Measurements from ENCODE around the gene SMAD7. TPM values are rescaled to one million over a fixed set of nuclear protein-coding genes. Genes with fewer than 3 reads are reported as not detected.
A peak's percentile ranks its signal among the peaks of the same experiment; 100 is the strongest.

SMAD7 gene, protein sequence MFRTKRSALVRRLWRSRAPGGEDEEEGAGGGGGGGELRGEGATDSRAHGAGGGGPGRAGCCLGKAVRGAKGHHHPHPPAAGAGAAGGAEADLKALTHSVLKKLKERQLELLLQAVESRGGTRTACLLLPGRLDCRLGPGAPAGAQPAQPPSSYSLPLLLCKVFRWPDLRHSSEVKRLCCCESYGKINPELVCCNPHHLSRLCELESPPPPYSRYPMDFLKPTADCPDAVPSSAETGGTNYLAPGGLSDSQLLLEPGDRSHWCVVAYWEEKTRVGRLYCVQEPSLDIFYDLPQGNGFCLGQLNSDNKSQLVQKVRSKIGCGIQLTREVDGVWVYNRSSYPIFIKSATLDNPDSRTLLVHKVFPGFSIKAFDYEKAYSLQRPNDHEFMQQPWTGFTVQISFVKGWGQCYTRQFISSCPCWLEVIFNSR
- total RNA-seq: 10 to 100 TPM; 13.6 to 14.4 TPM

DNA sequence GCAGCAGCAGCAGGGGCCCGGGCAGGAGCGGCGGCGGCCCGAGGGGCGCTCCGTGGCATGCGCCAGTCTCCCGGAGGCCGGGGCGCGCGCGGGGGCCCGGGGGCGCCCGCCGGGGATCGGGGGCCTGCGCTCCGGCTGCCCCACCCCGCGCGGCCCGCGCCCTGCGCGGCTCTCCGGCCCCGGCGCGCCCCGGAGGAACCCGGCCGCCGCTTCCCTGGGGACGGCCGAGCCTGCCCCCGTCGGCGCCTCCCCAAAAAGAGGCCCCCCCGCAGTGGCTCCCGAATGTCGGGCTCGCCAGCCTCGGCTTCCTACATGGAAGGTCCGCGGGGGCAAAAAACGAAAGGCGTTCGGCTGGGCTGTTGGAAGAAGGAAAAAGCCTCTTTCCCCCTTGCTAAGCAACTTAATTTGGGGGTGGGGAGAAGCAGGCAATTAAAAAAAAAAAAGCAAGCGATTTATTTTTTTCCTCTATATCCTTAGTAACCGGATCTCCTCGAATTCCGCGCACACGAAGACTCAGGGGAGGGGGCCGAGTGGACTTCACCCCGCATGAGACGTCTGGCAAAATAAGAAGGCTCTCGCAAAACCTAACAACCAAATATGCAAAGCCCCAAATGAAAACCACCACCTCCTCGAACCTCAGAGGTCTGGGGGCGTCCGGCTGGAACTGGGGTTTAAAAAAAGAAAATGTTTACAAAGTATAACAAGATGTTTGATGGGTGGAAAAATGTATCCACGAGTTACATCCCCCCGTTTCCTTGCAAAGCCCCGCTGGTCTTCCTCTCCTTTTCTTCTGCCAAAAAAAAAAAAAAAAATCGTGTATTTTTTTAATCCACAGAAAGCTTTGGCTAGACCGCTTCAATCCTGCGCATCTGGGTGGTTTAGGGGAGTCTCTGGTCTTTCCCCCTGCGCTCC is at the start of gene SMAD7:
Gene SMAD7 (minus strand): TSS at position 430 of the 912 bp plus-strand sequence. CDS start 541 bp downstream, outside the sequence.
- ChIA-PET CTCF (interaction anchor here (0.7 to 2.1 kb wide), 6 partner anchors 9 to 228 kb away, joined by 3 to 7 read pairs (median 4); no protein-coding TSS in a partner anchor), POLR2A (interaction anchor here (0.7 to 4.0 kb wide), 7 partner anchors 10 to 117 kb away, joined by 3 to 24 read pairs (median 7); no protein-coding TSS in a partner anchor)
- Mint-ChIP-seq H3K4me3 (peak within 1 kb of the TSS; percentile 91), H3K27me3 (no peaks in the 10 kb centered on the region), H3K4me1 (ENCODE audit: low read depth) (peaks cover 35% of the 10 kb centered on the region), H3K9me3 (no peaks in the 10 kb centered on the region), H3K27ac (peak within 1 kb of the TSS; percentile 80), H3K36me3 (peaks cover 21% of the 10 kb centered on the region)
- no peak for DNase-seq
- intact Hi-C loops (cut with micrococcal nuclease): loop anchor here (1.0 kb wide), 1 partner anchor 116 kb away; no protein-coding TSS in a partner anchor

DNA sequence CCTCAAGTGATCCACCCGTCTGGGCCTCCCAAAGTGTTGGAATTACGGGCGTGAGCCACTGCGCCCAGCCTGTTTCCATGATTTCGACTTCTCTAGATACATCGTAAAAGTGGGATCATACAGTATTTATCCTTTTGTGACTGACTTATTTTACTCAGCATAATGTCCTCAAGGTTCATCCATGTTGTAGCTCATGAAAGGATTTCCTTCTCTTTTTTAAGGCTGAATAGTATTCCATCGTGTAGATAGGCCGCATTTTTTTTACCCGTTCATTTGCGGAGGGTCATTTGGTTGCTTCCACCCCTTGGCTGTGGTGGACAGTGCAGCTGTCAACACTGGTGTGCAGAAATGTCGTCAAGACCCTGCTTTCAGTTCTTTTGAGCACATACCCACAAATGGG is 48.8 kb upstream of the SMAD7 start:
- H3K4me3 Mint-ChIP-seq: no peak overlapping the region
- CTCF ChIA-PET: no interaction called here

DNA sequence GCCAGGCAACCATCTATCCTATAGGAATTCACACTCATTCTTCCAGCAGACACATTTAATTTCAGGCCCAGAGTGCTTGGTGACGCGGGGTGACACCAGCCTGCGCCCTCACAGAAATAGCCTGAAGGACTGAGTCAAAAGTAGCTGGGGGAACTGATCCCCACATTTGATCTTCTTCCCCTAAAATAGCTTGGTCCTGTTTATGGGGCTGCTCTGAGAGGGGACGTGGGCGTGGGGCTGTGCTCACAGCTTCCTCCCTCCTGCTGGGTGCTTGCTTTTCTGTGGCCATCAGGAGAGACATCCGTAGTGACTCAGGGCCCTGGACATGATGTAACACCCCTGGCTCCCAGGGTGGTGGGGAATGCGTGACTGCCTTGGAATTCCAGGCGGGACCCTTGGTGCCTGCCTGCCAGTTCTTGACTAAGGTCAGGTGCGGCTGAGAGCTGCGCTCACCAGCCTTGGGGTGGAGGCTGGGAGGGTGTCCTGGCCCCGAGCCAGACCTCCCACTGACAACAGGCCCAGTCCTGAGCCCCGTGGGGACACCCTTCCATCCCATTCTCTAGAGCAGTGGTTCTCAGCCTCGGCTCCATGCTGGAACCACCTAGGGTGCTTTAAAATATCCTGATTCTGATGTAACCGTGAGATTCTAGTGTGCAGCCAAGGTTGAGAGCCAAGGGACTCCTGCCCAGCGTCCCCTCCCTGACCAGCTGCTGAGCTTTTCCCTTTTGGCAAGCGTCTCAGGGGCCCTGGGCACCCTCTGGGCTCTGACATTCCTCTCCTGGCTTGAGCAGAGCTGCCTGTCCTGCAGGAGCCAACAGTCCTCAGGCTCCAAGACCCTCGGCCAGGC is 47.4 kb upstream of the SMAD7 start:
- intact Hi-C loops (cut with micrococcal nuclease): no loop called here
- DNase-seq: no peak
- Mint-ChIP-seq H3K9me3 (no peaks in the 10 kb centered on the region), H3K36me3 (no peaks in the 10 kb centered on the region), H3K27me3 (no peaks in the 10 kb centered on the region), H3K4me1 (ENCODE audit: low read depth) (peaks cover 16% of the 10 kb centered on the region), H3K27ac (no peak overlapping the region), H3K4me3 (no peak overlapping the region)
- ChIA-PET POLR2A (no interaction called here), CTCF (interaction anchor here (0.6 to 1.2 kb wide), 2 partner anchors 44 to 461 kb away, joined by 3 read pairs; no protein-coding TSS in a partner anchor)

More for the DNA sequence above, 48.8 kb upstream of the SMAD7 start:
- H3K27ac Mint-ChIP-seq: peak overlapping the region; percentile 8
- intact Hi-C loops (cut with micrococcal nuclease): no loop called here
- H3K9me3 Mint-ChIP-seq: no peaks in the 10 kb centered on the region
- H3K4me1 Mint-ChIP-seq (ENCODE audit: low read depth): peaks cover 16% of the 10 kb centered on the region
- peaks cover 2% of the 10 kb centered on the region for H3K27me3 Mint-ChIP-seq
- no peak for DNase-seq
- H3K36me3 Mint-ChIP-seq: no peaks in the 10 kb centered on the region
- POLR2A ChIA-PET: no interaction called here

DNA sequence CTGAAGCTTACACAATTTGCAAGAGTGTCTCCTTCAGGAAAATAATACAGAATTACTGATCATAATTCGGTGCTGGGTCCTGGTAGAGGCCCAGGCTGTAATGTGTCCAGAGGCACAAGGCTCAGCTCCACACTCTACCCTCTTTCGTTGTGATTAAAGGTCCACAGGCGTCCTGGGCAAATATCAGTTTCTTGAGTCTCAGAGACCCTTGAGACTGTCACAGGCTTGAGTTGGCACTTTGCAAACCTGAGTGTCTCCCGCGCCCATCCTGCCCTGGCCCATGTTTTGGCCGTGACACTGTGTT is 46.9 kb upstream of the SMAD7 start:
- Mint-ChIP-seq H3K27me3 (no peaks in the 10 kb centered on the region), H3K4me3 (no peak overlapping the region), H3K27ac (no peak overlapping the region), H3K36me3 (no peaks in the 10 kb centered on the region), H3K9me3 (no peaks in the 10 kb centered on the region), H3K4me1 (ENCODE audit: low read depth) (peaks cover 16% of the 10 kb centered on the region)
- DNase-seq: no peak
- POLR2A ChIA-PET: no interaction called here
- intact Hi-C loops (cut with micrococcal nuclease): no loop called here
- CTCF ChIA-PET: interaction anchor here (1.1 to 1.2 kb wide), 2 partner anchors 24 to 45 kb away, joined by 3 to 4 read pairs; no protein-coding TSS in a partner anchor

DNA sequence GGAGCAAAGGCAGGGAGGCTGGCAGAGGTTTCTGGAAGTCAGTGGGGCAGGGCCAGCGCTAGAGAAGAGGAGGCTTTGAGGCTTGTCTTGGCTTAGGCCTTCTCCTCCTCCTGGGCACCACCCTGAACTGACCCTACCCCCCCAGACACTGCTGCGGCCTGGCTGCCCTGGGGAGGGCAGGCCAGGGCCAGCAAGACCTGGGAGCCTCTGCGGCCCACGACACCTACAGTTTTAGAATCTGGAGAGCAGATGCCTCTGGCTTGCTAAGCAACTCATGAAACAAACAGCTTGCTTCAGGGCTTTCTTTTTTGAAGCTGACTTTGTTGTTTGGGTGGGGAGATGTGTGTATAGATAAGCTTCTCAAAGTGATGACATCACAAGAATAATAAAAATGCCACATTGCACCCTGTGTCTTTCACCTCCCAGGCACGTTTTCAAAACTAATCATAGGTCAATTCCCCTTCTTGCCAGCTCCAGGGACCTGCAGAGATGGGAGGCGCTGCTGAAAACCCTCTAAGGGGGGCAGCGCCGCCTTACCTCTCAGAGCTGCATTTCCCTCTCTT is 46.2 kb upstream of the SMAD7 start:
- Mint-ChIP-seq H3K27me3 (no peaks in the 10 kb centered on the region), H3K36me3 (no peaks in the 10 kb centered on the region), H3K4me3 (no peak overlapping the region), H3K9me3 (no peaks in the 10 kb centered on the region), H3K4me1 (ENCODE audit: low read depth) (peaks cover 16% of the 10 kb centered on the region), H3K27ac (no peak overlapping the region)
- ChIA-PET POLR2A (no interaction called here), CTCF (interaction anchor here (0.7 to 1.2 kb wide), 3 partner anchors 25 to 49 kb away, joined by 3 to 4 read pairs (median 4); no protein-coding TSS in a partner anchor)
- intact Hi-C loops (cut with micrococcal nuclease): no loop called here
- no peak for DNase-seq

DNA sequence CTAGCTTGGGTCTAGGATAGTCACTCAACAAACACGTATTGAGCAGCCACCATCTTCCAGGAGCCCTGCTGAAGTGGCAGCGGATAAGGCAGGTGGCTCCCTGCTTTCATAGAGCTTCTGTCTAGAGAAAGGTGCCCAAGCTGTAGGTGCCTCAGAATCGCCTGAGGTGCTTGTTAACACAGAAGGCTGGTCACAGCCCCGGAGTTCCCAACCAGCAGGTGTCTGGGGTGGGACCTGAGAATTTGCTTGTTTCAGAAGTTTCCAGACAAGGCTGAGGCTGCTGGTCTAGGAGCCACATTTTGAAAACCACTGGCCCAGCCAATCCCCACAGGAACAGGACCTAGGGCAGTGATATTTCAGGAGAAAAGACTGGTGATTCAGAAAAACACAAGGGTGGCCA is 45.3 kb upstream of the SMAD7 start:
- CTCF ChIA-PET: no interaction called here
- POLR2A ChIA-PET: no interaction called here
- H3K4me1 Mint-ChIP-seq (ENCODE audit: low read depth): peaks cover 16% of the 10 kb centered on the region

DNA sequence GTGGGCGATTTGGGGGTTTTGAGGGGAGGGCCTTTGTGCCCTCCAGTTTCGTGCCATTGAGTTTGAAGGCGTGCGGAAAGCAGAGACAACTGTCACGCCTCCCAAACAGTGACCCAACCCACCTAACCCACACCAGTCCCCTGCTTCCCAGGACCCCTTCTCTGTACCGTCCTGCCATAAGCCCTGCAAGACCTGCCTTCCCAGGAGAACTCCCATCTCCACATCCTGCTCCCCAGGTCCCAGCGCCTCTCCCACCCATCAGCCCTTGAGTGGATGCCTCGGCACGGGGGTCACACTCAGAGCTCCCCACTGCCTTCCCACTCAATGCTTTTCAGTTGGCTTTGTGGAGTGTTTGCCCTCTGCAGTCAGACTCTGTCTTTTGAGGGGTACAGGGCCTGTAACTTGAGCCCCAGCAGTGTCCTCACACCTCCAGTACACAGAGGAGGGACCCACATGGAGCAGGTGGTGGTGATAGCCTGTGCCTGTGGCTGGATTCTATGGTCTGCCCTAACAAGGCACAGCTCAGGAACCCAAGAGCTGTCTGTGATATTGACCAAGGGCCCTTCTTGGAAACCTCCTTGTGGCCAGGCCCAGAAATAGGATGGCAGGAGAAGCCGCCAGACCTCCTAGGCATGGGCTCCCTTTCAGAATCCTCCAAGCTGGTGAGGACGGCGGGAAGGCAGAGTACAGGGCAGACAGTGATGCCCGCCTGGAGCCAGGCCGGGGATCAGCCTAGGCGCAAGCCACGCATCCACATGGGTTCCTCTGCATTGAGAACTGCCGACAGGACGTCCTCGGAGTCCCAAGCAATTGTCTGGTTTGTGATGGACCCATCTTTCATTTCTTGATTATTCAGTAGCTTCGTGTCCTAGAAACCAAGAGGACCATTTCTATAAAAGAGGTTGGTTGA is 44.4 kb upstream of the SMAD7 start:
- Mint-ChIP-seq H3K9me3 (no peaks in the 10 kb centered on the region), H3K27ac (no peak overlapping the region), H3K27me3 (no peaks in the 10 kb centered on the region), H3K4me1 (ENCODE audit: low read depth) (peaks cover 16% of the 10 kb centered on the region), H3K36me3 (no peaks in the 10 kb centered on the region), H3K4me3 (no peak overlapping the region)
- intact Hi-C loops (cut with micrococcal nuclease): no loop called here
- ChIA-PET CTCF (no interaction called here), POLR2A (no interaction called here)
- DNase-seq: no peak

More for the DNA sequence above, 45.3 kb upstream of the SMAD7 start:
- Mint-ChIP-seq H3K4me3 (no peak overlapping the region), H3K36me3 (no peaks in the 10 kb centered on the region), H3K27ac (no peak overlapping the region), H3K9me3 (no peaks in the 10 kb centered on the region), H3K27me3 (no peaks in the 10 kb centered on the region)
- DNase-seq: no peak
- intact Hi-C loops (cut with micrococcal nuclease): no loop called here

DNA sequence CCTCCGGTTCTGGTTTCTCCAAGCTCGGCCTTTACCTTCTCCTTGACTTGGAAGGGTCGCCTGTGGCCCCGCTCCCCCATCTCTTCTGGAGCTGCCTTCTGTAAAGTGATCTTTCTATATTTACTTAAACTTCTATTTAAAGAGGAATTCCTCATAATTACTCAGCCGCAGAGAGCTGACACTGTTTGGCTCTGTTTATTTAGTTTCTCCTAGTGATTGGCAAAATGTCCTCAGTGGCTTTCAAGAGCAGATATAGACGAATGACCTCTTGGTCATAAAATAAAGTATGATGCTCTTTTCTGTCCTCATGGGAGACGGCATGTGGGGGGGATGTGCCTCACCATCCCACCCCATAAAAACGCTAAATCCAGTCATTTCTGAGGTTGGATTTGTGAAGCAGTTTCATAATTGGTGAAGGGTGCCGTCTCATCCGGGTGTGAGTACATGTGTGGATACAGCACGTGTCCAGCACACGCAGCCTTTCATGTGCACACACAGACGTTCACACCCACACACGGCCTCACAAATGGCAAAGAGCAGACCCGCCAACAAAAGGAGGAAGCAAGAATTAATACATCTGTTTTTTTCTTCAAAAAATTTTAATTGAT is 43.4 kb upstream of the SMAD7 start:
- no peak overlapping the region for H3K27ac Mint-ChIP-seq
- peaks cover 16% of the 10 kb centered on the region for H3K4me1 Mint-ChIP-seq (ENCODE audit: low read depth)
- intact Hi-C loops (cut with micrococcal nuclease): no loop called here
- H3K9me3 Mint-ChIP-seq: no peaks in the 10 kb centered on the region
- ChIA-PET CTCF (no interaction called here), POLR2A (no interaction called here)
- H3K4me3 Mint-ChIP-seq: no peak overlapping the region
- H3K27me3 Mint-ChIP-seq: no peaks in the 10 kb centered on the region
- no peak for DNase-seq
- H3K36me3 Mint-ChIP-seq: no peaks in the 10 kb centered on the region

DNA sequence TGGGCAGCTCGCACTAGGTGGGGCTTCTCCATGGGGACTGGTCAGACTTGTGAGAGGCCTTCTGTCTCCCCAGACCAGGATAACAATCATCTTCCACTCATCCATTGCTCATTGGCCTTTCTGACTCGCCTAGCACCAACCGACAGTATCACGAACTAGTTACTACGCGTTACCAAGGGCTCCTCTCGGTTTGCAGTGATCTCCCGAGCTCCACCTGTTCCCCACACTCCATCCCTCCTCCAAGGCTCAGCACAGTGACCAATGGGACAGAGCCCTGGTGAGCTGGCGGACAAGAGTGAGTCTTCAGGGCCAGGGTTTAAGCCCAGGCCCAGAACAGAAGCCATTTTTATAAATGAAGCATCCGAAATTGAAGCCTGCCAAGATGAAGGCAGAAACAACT is 42.8 kb upstream of the SMAD7 start:
- Mint-ChIP-seq H3K4me1 (ENCODE audit: low read depth) (peaks cover 16% of the 10 kb centered on the region), H3K9me3 (no peaks in the 10 kb centered on the region), H3K27ac (no peak overlapping the region), H3K27me3 (no peaks in the 10 kb centered on the region), H3K4me3 (no peak overlapping the region), H3K36me3 (no peaks in the 10 kb centered on the region)
- POLR2A ChIA-PET: no interaction called here
- CTCF ChIA-PET: no interaction called here
- intact Hi-C loops (cut with micrococcal nuclease): no loop called here
- DNase-seq: no peak

DNA sequence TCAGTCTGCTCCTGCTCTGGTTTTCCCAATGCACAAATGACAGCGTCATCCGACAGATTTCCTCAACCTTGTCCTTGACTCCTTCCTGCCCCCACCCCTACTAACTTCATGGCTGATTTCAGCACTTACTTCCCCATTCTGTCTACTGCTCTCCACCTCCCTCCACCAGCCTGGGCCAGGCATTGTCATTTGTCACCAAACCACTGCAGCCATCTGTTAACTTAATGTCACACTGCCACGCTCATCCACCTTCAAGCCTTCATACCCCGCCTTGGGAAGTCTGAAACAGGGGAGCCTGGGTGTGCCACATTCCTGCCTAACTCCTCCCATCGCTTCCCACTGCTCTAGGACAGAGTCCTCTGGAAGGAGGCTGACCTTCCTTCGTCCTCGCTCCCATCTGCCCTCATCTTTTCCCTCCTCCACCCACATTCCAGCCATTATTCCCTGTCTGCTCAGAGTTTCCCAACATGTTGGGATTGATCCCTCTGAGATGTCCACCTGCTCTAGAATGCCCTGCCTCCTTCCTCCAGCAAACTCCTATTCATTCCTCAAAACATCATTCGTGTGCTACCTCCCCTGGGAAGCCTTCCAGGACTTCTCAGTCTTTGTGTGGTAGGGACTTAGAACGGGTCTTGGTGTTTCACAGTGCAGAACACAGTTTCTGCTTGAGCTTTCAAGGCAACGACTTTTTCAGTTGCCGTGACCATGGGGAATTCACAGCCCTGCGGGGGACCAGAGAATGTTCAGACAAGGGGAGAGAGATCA is 42.2 kb upstream of the SMAD7 start:
- Mint-ChIP-seq H3K27ac (no peak overlapping the region), H3K9me3 (no peaks in the 10 kb centered on the region)
- intact Hi-C loops (cut with micrococcal nuclease): no loop called here

More for the DNA sequence above, 42.2 kb upstream of the SMAD7 start:
- POLR2A ChIA-PET: no interaction called here
- Mint-ChIP-seq H3K4me3 (no peak overlapping the region), H3K4me1 (ENCODE audit: low read depth) (peaks cover 15% of the 10 kb centered on the region), H3K27me3 (no peaks in the 10 kb centered on the region), H3K36me3 (no peaks in the 10 kb centered on the region)
- no peak for DNase-seq
- CTCF ChIA-PET: no interaction called here

Data from activated CD4-positive, alpha-beta memory T cell treated with anti-CD3 and anti-CD28 coated beads for 36 hours (primary cell).